Lower leg skin (tissue), 4 donors: Measurements from ENCODE around the gene APBA3. TPM values are rescaled to one million over a fixed set of nuclear protein-coding genes. Genes with fewer than 3 reads are reported as not detected.

Experiments used
- DNase-seq, 2 donors: peaks; one replicate each; pipeline ENCODE4 v3.0.0-alpha.2; 2019; ENCODE audit warnings: low spot score in 2 of 2
- H3K4me3 ChIP-seq: fragments of 200-600 bp; sonication (generic); 2 replicates; pipeline ENCODE4 v1.5.1; 2017; ENCODE audit warnings: mild to moderate bottlenecking, low read depth; ENCODE audit not compliant: poor library complexity, severe bottlenecking
- POLR2A ChIP-seq, 2 donors: fragments of 450-650 bp; IDR thresholded peaks; one replicate each; pipeline ENCODE4 v1.6.1; 2016 to 2017; ENCODE audit warnings: antibody characterized with exemption in 2 of 2, mild to moderate bottlenecking in 1 of 2, moderate library complexity in 1 of 2
- WGBS, 2 donors: methylation state at CpG; one replicate each; pipeline ENCODE4 v1.1.5; 2018; 5-methylcytosine and 5-hydroxymethylcytosine counted together
- intact Hi-C: fragments of 100-400 bp; cut with DNase I; formaldehyde crosslinking; loops from one replicate; pipeline ENCODE4 v1.15.0; 2023; ENCODE audit warnings: low total_unique reads
- total RNA-seq, 4 donors: library from RNA; depleted of rRNA; stranded (reverse); fragments of >200 nt; gene quantifications; one replicate each; pipeline ENCODE4 v1.1.0, GENCODE V29; 2016
- TF ChIP-seq, protein P1 (sequence below), 3 donors: fragments of 450-650 bp; IDR thresholded peaks; one replicate each; pipeline ENCODE4 v1.5.1; 2016; ENCODE audit warnings: antibody characterized with exemption in 3 of 3, mild to moderate bottlenecking in 3 of 3, moderate library complexity in 2 of 3

Gene APBA3
- total RNA-seq, 4 donors from 2014 or later = 21.8 to 34.6 (median 31.8) TPM

DNA sequence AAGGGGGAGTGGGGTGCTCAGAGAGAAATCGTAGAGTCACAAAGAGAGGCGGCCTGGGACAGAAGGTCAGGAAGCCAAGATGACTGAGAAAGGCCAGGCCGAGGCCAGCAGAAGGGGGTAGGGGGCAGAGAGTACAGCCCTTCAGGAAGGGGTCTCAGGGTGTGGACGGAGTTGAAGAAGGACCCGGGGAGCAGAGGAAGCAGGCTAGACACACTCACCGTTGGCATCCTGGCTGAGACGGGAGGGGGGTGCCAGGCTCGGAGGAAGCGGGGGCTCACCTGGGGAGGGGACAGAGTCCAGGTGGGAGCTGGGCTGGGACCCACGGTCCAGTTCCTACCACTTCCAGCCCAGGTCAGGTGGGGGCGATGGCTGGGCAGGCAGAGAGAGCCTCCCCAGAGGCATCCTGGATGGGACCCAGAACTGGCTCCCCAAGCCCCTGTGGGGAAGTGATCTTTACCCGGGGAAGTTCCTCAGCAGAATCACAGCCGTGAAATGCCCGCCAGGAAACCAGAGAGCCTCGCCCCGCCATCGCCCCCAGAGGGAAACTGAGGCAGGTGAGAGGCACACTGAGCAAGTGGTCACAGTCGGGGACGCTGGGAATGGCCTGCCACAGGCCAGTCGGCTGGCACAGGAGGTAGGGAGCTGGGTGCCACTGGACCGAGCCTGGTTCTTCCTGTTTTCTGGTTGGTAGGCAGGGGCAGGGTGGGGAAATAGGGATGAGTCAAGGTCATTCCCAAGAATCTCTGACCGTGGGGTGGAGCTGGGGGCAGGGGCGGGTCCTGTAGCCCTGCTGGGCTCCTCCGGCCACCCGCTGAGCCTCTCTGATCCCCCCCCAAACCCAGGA lies 23.3 kb upstream of the APBA3 start:
- DNase-seq = no peak
- WGBS, 2 donors = 18 to 22% methylated on average over 20 to 25 of the region's 25 CpGs
- intact Hi-C loops = no loop called here
- no peak overlapping the region for H3K4me3 ChIP-seq
- no peak for TF ChIP-seq POLR2A (IDR thresholded peaks at IDR 0.05)
- TF ChIP-seq, protein P1, sequence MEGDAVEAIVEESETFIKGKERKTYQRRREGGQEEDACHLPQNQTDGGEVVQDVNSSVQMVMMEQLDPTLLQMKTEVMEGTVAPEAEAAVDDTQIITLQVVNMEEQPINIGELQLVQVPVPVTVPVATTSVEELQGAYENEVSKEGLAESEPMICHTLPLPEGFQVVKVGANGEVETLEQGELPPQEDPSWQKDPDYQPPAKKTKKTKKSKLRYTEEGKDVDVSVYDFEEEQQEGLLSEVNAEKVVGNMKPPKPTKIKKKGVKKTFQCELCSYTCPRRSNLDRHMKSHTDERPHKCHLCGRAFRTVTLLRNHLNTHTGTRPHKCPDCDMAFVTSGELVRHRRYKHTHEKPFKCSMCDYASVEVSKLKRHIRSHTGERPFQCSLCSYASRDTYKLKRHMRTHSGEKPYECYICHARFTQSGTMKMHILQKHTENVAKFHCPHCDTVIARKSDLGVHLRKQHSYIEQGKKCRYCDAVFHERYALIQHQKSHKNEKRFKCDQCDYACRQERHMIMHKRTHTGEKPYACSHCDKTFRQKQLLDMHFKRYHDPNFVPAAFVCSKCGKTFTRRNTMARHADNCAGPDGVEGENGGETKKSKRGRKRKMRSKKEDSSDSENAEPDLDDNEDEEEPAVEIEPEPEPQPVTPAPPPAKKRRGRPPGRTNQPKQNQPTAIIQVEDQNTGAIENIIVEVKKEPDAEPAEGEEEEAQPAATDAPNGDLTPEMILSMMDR (IDR thresholded peaks at IDR 0.05) = no peak

DNA sequence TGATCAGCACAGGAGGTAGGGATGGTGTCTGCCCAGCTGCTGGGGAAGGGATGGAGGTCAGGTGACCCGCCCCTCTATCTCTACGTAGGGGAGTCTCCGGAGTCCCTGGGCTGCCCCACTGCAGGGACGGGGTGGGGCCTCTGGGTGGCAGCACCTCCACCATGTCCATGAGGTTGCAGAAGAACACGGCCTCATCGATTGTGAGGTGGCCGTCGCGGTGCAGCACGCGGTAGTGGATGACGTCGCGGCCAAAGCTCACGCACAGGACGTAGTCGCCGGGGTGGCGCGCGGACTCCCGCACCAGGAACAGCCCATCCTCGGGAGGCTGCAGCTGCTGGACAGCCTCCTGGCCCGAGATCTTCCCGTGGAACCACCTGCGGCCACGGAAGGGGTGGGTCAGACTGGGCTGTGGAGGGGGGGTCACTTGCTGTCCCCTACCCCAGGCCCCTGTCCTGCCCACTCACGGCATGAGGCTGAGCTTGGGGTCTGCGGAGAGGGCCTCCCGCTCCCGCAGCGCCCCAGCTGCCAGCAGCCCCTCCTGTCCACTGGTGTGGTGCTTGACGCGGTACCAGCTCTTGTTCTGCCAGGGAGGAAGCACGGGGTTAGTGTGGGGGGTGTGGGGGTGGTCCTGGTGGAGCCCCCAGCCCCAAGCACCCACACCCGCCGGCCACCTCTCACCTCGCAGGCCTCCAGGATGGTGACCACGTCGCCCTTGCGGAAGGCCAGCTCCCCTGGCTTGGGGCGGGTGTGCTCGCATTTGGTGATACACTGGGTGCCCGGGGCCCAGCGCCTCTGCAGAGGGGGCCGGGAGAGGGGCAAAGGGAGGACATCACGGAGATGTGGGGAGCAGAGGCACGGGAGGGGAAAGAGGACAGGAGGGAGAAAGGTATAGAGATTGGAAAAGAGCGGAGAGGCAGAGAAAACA lies 22.4 kb upstream of the APBA3 start:
- intact Hi-C loops = no loop called here
- DNase-seq = no peak
- H3K4me3 ChIP-seq = no peak overlapping the region
- TF ChIP-seq POLR2A (IDR thresholded peaks at IDR 0.05) = no peak
- TF ChIP-seq, protein P1 (IDR thresholded peaks at IDR 0.05) = no peak
- 73 to 77% methylated on average over 34 to 49 of the region's 49 CpGs for WGBS, 2 donors

DNA sequence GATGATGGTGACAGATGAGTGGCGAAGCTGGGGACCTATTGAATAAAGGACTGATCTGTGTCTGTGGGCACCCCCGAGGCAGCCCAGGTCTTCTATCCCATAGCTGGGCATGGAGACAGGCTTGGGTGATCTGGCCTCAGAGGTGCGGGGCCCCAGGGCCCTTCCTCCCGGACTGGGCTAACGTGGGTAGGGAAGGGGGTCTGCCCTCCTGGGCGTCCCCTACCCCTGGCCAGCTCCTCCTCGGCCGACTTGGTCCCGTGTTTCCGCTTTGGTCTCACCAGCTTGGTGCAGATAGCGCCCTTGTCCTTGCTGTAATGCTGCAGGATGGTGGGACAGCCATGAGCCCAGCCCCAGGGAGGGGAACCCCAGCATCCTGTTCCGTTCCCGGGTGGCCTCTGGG lies 21.4 kb upstream of the APBA3 start:
- intact Hi-C loops = no loop called here
- TF ChIP-seq POLR2A (IDR thresholded peaks at IDR 0.05) = no peak
- TF ChIP-seq, protein P1 (IDR thresholded peaks at IDR 0.05) = no peak
- WGBS, 2 donors = 83 to 88% methylated on average over 13 of the region's 13 CpGs
- DNase-seq = no peak
- H3K4me3 ChIP-seq = no peak overlapping the region

DNA sequence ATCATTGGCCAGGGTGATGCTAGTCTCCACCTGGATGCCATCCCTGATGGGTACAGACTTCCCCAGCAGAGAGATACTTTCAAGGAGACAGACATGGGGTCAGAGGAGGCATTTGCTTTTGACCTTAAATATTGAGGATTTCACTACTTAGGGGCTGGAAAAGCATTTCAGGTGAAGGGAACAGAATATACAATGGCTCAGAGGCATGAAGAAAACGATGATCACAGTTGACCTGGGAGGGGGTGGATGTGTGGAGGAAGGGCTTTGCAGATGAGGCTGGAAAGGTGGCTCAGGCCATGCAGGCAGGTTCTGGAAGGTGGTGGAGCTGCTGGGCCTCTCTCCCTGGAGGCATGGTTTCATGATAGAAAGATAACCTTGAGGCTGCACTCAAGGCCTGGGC lies 20.8 kb upstream of the APBA3 start:
- no peak for TF ChIP-seq POLR2A (IDR thresholded peaks at IDR 0.05)
- TF ChIP-seq, protein P1 (IDR thresholded peaks at IDR 0.05) = no peak
- 90 to 94% methylated on average over 1 of the region's 1 CpG for WGBS, 2 donors
- H3K4me3 ChIP-seq = no peak overlapping the region
- intact Hi-C loops = no loop called here
- no peak for DNase-seq

DNA sequence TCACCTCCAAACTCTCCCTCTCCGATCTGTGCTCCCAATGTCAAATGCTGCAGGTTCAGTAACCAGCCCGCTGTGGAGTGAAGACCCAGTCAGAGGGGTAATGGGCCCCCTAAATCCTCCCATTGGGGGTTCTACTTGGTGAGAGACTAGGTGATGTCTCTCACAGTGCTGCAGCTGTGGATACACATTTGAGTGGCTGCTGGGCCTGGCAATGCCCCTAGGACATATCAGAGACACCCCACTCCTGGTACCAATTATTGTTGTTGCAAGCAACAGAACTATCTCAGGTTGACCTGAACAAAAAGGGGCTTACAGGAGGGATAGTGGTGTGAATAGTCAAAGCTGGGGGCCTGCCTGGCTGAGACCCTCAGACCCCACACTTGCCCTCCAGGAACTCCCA lies 20.1 kb upstream of the APBA3 start:
- intact Hi-C loops = no loop called here
- WGBS, 2 donors = 96 to 98% methylated on average over 2 of the region's 2 CpGs

More for the DNA sequence above, 20.1 kb upstream of the APBA3 start:
- DNase-seq = no peak
- H3K4me3 ChIP-seq = no peak overlapping the region
- TF ChIP-seq, protein P1 (IDR thresholded peaks at IDR 0.05) = no peak
- TF ChIP-seq POLR2A (IDR thresholded peaks at IDR 0.05) = no peak
